GM18499 (cell line): ENCODE data around the gene STARD5.

Experiments used
- ATAC-seq: cut with Tn5 transposase; IDR thresholded peaks from one replicate; pipeline ENCODE4 v1.9.1; 2021; ENCODE audit warnings: moderate number of reproducible peaks; ENCODE audit not compliant: insufficient read depth, unreplicated experiment

STARD5 gene

DNA sequence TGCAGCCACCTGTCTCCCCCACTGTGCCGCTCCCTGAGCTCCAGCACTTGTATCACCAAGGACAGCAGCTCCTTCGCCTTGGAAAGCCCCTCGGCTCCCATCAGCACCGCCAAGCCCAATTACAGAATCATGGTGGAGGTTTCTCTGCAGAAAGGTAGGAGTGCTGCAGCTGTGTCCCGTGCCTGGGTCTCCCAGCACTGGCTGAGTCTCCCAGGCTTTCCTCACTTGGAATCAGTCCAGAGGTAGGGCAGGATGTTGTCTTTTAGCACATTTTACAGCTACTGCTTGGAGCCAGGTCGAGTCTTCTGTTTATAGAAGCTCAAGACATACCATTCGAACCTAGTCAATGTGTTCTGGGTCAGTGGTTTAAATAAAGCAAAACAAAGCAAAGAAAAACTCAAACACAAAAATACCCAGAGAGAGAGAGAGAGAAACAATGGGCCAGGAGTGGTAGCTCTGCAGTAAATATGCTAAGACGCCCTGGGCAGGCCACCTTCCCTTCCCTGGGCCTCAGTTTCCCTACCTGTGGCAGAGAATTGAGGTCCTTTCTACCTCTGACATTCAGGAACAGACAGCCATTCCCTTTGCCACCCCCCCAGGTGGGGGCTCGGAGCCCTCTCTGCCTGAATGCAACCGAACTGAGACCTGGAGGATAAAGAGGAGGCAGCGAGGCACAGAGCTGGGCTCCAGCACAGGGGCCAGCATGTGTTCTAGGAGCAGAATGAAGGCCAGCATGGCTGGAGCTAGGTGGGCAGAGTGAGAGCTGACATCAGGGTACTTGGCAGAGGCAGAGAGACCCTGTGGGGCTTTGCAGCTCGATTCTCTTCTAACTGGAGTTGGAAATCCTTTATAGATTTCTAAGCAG, 44.1 kb downstream of the STARD5 start:
- no peak for ATAC-seq

DNA sequence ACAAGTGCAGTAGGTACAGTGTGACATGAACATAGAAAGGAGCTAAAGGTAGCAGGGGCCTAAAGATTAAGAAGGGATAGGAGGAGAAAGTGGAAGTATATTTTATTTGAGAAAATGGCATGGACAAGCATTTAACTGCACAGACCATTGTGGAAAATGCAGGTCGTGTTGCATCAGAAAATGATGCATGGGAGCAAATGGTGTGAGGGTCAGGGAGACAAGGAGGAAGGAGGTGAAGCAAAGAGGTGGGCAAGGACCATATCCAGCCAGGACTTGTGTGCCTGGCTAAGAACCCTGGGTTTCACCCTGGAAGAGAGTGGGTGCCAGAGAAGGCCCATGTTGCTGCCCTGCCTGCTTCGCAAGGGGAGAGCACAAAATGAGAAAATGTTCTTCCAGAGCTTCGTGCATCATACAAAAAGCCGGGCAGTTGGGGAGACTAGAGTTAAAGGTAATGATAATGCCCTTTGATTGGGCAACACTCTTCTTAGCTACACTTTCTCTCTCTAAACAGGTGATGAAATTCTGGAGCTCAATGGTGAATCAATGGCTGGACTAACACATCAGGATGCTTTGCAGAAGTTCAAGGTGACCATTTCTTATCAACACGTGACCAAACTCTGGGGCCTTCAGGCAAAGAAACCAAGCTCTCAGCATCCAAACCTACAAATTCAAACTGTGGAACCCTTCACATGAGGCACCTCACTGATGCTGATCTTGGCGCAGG, 45.5 kb downstream of the STARD5 start:
- no peak for ATAC-seq

DNA sequence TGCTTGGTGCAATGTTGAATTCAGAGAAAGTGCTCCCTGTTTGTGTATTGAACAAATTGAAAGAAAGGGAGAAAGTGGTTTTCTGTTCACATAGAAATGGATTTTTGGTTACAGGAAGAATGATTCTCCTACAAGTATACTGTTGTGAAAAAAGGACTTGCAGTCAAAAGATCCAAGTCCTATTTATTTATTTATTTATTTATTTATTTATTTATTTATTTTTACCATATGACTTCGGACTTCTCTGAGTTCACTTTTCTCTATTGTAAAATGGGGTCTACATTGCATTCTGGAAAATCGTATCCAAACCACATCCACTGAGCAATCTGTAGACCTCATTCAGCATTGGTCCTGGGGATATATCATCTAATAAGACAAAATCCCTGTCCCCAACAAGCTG, 46.1 kb downstream of the STARD5 start:
- no peak for ATAC-seq

DNA sequence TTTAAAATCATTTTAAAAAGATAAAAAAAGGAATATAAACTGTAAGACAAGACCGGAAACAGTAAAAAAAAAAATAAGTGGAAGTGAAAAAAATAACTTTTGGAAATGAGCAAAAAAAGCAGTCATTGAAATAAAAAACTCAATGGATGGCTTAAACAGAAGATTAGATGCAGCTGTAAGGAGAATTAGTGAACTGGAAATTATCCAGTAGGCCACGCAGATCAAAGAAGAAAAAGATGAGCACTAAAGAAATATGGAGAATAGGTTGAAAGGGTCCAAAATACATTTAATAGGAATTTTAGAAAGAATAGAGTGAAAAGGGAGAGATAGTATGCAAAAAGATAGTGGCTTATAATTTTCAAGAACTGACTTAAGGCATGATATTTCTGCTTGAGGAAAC, 47.0 kb downstream of the STARD5 start:
- ATAC-seq = no peak

DNA sequence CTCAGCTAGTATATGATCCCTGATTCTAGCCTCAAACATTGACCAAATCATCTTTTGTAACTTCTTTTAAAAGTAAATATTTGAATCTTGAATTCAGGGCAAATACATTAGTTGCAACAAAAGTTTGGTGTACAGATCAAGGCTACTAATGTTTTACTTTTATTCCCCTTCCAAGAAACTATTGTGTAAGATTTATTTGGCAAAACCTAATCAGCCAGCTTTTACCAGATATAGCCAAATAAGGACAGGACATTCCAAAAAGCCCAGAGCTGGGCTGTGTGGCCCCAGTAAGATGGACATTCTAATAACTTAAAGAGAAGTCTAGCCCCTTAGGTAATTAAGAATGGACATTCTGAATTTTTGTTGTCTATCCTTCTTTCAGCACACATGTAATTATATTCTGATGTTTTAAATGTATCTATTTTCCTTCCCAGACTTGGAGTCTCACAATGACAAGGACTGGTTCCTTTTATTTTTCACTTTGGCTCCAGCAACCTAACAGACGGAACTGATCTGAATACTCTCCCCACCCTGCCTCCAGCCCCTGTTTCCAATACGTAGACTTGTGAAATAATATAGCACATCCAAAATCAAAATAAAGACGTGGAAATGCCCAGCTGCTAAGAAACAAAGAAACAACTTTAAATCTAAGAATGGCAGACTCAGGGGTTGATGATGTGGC, 48.1 kb downstream of the STARD5 start:
- ATAC-seq = no peak

DNA sequence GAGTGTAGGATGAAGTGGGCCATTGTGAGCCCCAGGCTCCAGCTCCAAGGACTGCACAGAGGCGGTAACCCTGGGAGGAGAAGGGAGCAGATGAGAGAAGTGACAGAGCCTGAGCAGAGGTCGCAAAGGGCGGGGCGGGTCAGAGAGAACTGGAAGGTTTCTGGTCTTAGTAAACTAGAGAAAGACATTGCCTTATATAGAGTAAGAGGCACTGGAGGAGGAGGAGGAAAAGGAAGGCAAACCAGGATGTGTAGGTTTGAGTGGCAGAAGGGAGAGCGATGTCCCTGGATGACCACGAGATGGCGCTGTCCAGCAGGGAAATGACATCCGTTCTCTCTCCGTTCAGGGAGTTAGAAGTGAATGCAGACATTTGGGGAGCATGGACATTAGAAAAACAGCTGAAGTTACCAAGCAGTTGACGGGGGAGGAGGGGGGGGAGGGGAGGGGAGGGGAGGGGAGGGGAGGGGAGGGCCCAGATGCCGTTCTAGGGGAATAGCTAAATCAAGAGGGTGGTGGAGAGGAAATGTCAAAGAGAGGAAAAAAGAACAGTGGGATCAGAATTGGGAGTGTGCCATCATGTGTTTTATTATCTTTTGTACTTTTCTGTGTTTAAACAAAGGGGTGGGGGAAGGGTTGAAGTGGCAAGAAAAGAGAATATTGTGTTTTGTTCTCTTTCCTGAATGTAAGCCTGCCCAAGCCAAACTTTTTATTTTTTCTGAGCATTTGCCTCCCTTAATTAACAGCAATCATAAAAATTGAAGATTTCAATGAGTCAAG, 48.8 kb downstream of the STARD5 start:
- no peak for ATAC-seq

DNA sequence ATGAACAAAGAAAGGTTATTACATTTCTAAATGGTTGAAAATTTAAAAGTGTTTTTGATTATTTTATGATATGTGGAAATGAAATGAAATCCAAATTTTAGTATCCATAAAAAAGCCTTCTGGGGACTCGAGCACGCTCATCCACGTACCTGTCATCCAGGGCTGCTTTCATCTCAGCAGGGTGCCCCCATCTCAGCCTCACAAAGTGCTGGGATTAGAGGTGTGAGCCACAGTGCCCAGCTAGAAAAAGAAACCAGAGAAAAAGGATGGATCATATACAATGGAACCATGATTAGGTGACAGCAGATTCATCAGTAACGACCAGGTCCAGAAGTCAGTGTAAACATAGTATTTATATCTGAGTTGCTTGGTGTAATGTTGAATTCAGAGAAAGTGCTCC, 49.7 kb downstream of the STARD5 start:
- no peak for ATAC-seq

DNA sequence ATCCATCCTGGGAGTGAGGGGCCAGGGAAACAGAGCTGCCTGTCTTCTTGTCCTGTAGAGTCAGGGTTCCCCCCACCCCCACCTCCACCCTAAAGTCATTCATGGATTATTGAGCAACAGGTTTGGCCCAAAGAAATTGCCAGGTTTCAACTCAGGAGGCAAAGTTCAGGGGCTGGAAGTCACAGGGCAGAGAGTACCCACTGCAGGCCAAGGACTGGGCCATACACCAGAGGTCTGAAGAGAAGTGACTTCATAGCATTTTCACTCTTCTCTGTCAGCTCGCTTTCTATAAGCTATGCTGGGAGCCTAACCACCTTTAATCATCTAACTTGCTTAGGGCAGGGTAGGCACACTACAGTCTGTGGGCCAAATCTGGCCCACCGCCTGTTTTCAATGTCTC, 50.1 kb downstream of the STARD5 start:
- ATAC-seq = no peak

DNA sequence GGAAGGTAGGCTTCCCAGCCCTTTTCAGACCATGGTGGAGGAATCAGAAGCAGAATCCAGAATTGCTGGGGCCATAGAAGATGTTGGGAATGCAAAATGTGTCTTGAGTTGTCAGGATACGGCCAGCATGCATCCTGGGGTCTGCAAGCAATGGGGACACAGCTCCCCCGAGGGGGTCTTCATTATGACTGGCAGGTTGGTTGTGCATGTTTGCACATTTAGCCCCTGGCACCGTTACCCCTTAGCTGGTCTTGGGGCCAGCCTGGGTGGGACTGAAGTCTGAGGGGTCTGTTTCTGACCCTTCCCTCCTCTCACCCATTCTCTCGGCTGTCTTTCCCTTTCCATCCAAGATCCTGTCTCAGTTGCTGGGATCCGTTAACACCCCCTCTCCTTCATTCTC, 50.7 kb downstream of the STARD5 start:
- ATAC-seq = no peak

DNA sequence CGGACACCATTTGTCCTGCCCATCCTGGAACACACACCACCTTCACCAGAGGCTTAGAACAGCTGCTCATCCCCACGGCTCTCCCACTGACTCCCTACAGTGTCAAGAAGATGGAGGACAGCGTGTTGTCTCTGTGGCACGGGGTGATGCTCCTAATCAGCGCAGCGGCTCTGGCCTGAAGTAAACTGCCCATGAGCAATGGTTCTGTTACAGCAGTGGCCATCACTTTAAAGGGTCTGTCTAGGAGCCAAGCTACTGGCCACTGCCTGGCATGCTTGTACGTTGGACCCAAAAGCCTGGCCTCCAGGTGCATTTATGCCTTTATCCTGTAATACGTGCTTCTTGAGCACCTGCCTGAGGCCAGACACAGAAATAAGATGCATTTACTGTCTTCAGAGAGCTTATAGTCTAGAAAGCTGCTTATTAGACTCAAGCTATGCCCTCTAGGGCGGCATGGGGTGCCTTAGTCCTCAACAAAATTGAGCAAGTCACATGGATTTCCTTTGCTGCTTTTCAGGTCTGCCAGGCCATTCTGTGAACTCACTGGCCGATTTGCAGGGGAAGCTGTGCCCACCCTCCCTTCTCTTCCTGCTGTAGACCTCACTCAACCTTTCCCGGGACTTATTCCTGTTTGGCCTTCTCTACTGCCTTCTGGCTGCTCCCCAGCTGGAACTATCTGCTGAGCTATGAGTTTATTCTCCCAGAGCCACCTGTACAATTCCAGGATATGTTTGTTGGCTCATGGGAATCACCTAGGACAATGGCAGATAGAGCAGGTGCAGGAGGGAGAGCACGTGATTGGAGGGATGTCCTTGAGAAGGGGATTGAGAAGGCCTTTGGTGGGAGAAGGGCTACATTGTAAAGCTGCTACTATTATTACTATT, 51.9 kb downstream of the STARD5 start:
- ATAC-seq = no peak

DNA sequence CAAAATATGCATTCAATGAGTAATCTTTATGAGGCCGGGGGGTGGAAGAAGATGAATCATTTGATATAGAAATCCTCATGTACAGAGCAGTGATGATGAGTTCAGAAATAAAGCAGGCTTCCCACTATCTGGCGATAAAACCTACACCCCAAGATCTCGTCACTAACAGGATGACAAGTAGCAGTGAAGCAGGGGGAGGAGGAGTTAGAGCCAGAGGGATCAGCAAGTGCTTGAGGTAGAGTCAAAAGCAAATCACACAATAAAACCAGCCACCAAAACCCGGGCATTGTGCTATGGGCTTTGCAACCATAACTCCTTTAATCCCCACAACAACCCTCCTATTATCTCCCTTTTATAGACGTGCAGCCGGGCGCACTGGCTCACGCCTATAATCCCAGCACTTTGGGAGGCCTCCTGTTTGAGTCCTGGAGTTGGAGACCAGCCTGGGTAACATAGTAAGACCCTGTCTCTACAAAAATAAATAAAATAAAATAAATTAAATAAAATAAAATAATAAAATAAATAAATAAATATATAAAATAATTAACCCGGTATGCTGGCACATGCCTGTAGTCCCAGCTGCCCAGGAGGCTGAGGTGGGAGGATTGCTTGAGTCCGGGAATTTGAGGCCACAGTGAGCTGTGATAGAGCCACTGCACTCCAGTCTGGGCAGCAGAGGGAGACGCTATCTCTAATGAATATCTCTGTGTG, 53.0 kb downstream of the STARD5 start:
- no peak for ATAC-seq

DNA sequence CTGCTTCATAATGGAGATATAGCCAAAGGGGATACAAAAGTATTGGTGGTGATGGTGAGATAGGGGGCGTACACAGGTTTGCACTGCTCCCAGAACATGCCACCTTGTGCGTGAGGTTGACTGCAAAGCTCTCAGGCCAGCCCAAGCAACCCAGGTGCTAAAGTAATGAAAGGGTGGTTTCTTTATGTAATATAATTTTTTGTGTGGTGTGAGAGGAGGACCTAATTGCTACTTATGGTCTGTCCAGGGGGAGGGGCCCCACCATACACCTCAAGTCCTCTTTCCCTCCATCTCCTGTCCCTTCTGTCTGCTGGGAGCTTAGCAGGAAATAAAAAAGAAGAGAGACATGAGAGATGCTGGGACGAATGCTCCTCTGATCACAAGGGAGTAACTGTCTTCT, 53.8 kb downstream of the STARD5 start:
- ATAC-seq = no peak

DNA sequence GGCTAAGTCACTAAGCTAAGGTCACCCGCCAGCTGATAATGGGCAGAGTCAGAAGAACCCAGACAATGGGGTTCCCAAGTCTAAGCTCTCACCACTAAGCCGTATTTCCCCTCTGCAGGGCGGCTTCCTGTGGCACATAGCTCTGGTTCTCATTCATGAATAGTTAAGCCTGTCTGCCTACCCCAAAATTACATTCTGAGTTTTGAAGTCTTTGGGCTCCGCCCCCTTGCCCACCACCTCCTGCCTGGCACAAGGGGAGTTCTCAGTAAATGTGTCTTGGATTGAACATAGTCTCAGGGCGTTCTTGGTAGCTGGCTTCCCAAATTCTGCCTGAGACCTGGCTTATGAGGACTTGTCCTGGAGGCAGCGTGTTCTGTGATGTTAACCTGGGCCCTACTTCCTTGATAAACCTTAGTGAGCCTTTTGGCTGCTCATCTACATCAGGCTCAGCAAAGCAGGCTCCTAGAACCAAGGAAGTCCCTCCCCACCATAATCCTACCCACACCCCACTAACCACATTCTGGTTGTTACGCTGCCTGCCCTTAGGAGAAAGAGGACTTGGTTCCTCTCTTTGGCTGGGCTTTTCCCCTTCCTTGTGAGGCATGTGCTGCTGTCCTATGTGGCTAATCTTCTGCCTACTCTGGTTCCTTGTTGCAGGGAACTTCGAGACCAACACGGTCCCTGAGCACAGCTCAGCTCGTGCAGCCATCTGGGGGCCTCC, 54.9 kb downstream of the STARD5 start:
- ATAC-seq = no peak

DNA sequence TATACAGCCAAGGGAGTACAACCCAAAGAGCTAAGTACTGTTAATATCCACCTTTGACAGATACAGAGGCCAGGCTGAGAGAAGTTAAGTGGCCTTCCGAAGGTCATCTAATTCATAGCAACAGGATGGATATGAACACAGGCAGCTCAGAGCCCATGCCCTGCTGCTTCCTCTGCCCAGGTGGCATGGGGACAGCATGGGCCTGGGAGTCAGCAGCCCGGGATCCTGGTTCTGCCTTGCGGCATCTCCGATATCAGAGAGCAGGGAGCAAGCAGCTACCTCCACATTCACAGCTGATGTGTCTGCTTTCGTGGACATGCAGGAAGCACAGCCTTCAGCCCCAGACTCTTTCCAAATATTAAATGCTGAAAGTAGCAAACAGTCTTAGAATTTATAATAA, 55.6 kb downstream of the STARD5 start:
- no peak for ATAC-seq

DNA sequence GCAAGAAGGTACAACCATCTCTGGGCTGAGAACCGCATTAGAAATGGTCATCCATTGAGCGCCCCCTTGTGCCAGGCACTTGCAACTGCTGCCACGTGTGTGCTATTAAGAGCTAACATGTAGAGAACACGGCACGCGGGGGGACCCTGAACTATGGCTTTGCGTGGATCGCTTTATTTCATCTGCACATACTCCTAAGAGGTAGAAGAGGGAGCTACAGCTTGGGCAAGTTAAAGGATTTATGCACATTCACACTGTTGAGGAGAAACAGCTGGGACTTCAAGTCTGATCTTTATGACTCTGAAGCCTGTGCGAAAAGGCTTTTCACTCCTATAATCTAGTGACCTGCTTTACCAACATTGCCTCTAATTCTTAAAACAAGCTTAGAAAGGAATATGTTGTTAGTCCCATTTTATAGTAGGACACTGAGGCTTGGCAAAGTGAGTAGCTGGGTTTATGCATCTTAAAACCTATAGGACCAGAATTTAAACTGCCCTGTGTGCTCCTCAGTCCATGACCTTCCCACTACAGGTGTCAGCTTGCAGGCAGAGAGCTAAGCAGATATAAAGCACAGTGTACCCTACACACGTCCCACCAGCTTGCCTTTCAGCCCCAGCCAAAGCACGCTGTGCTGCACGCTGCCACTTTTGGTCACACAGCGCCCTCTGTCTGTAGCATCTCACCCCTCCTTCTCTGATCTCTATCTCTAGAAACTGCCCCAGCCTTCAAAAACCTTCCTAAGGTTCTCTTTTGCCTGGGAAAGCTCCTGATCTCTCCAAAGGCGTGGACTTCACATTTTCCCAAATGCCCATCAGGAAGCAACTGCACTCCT, 57.8 kb downstream of the STARD5 start:
- no peak for ATAC-seq

DNA sequence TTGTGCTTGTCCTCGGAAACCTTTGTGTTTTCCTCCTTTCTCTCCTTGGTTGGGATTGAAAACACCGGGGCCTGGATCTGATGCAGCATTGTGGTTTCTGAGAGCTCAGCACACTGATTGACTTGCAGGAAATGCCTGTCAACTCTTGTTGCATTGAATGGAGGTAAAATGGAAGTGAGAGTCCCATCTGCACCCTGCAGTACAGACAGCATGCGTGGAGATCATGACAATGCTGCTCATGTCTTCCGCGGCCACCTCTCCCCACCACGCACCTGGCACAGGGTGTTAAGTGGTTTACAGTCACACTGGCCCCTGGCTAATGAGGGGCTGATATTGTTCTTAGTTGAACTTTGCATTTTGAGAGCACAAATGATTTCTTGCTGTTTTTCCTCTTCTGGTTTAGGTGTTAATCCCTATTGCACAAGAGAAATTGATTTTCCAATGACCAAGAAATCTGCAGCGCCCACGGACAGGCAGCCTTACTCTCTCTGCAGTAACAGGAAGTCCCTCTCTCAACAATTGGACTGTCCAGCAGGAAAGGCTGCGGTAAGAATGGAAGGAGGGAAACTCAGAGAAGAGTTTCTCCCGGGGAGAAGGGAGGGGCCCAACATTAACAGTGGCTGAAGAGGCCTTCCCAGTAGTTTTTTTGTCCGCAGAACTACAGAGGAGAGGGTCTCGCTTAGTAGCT, 58.5 kb downstream of the STARD5 start:
- no peak for ATAC-seq
